HepG2 (cell line): ENCODE measurements around the gene SLC25A51. TPM values are rescaled to one million over a fixed set of nuclear protein-coding genes. Genes with fewer than 3 reads are reported as not detected.

ENCODE experiments used
- DBP ChIP-seq: sonication (generic); formaldehyde crosslinking; IDR thresholded peaks from 2 replicates; pipeline ENCODE4 v1.4.0; 2020; ENCODE audit warnings: missing genetic modification reagents; ENCODE audit errors: not compliant biosample characterization
- DPF2 ChIP-seq: sonication (generic); formaldehyde crosslinking; IDR thresholded peaks from 2 replicates; pipeline ENCODE4 v1.4.0; 2020; ENCODE audit warnings: mild to moderate bottlenecking, low read depth, missing genetic modification reagents, borderline replicate concordance
- E2F5 ChIP-seq: sonication (generic); formaldehyde crosslinking; conservative IDR thresholded peaks from 2 replicates; pipeline ENCODE4 v1.4.0; 2020; ENCODE audit warnings: missing genetic modification reagents
- HIC2 ChIP-seq: sonication (generic); formaldehyde crosslinking; IDR thresholded peaks from 2 replicates; pipeline ENCODE4 v1.9.0; 2022; ENCODE audit warnings: low read depth, missing genetic modification reagents
- HNF1A ChIP-seq, 2 experiments: sonication (generic) in 1 of 2; formaldehyde crosslinking in 1 of 2; IDR thresholded peaks; 2 replicates each; pipeline versions ENCODE4 v1.4.0 to v1.6.1; 2016 to 2020; ENCODE audit warnings: borderline replicate concordance in 1 of 2, low read depth in 1 of 2, mild to moderate bottlenecking in 1 of 2, missing genetic modification reagents in 1 of 2
- IRF2 ChIP-seq: IDR thresholded peaks from 2 replicates; pipeline ENCODE4 v1.6.1; 2018; ENCODE audit warnings: missing genetic modification reagents, missing compliant biosample characterization
- NFE2L2 ChIP-seq: fragments of 150-350 bp; IDR thresholded peaks from 2 replicates; pipeline ENCODE4 v1.6.1; 2014; ENCODE audit warnings: low read length
- NR2F6 ChIP-seq, 2 experiments: IDR thresholded peaks; 2 replicates each; pipeline ENCODE4 v1.6.1; 2016; ENCODE audit warnings: antibody characterized with exemption in 1 of 2, mild to moderate bottlenecking in 1 of 2
- SIX4 ChIP-seq: sonication (generic); formaldehyde crosslinking; IDR thresholded peaks from 2 replicates; pipeline ENCODE4 v1.4.0; 2020; ENCODE audit warnings: missing genetic modification reagents
- SRF ChIP-seq: IDR thresholded peaks from 2 replicates; pipeline ENCODE4 v1.6.1; 2011; ENCODE audit warnings: mild to moderate bottlenecking, low read depth, low read length, moderate library complexity
- ZNF609 ChIP-seq: sonication (generic); formaldehyde crosslinking; IDR thresholded peaks from 2 replicates; pipeline ENCODE4 v1.4.0; 2020; ENCODE audit warnings: mild to moderate bottlenecking, missing genetic modification reagents, borderline replicate concordance
- ZNF644 ChIP-seq: IDR thresholded peaks from 2 replicates; pipeline ENCODE4 v1.6.1; 2016; ENCODE audit warnings: low read depth
- ZNF660 ChIP-seq: sonication (generic); formaldehyde crosslinking; IDR thresholded peaks from 2 replicates; pipeline ENCODE4 v1.5.1; 2020; ENCODE audit warnings: mild to moderate bottlenecking, low read depth, missing genetic modification reagents, borderline replicate concordance
- polyA plus RNA-seq, 8 experiments: library from polyadenylated mRNA; depleted of rRNA in 3 of 8; stranded (reverse) in 7 of 8; unstranded in 1 of 8; fragments of >200 nt; fragmentation: Illumina TruSeq in 4 of 8; extraction: Trizol in 4 of 8; gene quantifications; 2 replicates each; pipeline versions ENCODE4 v1.2.1 to v1.2.3, GENCODE V29; 2011 to 2016; ENCODE audit warnings: low read depth in 4 of 8, missing spikeins in 1 of 8, mixed read lengths in 1 of 8; ENCODE audit not compliant: insufficient read depth in 1 of 8
- total RNA-seq, 5 experiments: library from RNA; depleted of rRNA; stranded (reverse); fragments of >200 nt; fragmentation: Illumina TruSeq; extraction: Trizol; gene quantifications; 2 replicates each; pipeline ENCODE4 v1.2.3, GENCODE V29; 2016; ENCODE audit warnings: low read depth in 1 of 5

Gene SLC25A51
- total and polyA plus RNA-seq, 2 of the 13 experiments (the other 11 are each of a cell fraction or from before 2014, with no cell fraction given), result 14.6 to 37.7 TPM

GRCh38 chr9:37951671-37952449 is 47.9 kb upstream of the SLC25A51 start (continued):
- TF ChIP-seq E2F5 (CRISPR knock-in tag) (no peak), ZNF644 (CRISPR knock-in tag) (no peak), ZNF609 (CRISPR knock-in tag) (peak; percentile 84), HNF1A (IDR thresholded peaks at IDR 0.05; ENCODE audit: low read depth) (no peak; the same call in 1 of the 2 replicates), HNF1A (CRISPR knock-in tag; IDR thresholded peaks at IDR 0.05; ENCODE audit: borderline replicate concordance) (peak; percentile 39; the same call in 1 of the 2 replicates), HIC2 (peak; percentile 44; the same call in 1 of the 2 replicates), ZNF660 (CRISPR knock-in tag) (no peak), SIX4 (CRISPR knock-in tag) (no peak), IRF2 (CRISPR knock-in tag) (no peak), DPF2 (CRISPR knock-in tag) (peak; percentile 77; the same call in 1 of the 2 replicates), NFE2L2 (no peak), SRF (no peak), DBP (CRISPR knock-in tag) (no peak), NR2F6 (IDR thresholded peaks at IDR 0.05) (peak; percentile 68), NR2F6 (CRISPR knock-in tag; IDR thresholded peaks at IDR 0.05) (peak; percentile 80)
